A673 (cell line): Measurements from ENCODE around the gene FCMR. TPM values are rescaled to one million over a fixed set of nuclear protein-coding genes. Genes with fewer than 3 reads are reported as not detected.

Experiments
- BruUV-seq: library from RNA; stranded (reverse); fragments of 400-500 nt; replicated peaks from 2 replicates; lab custom pipeline; 2021; lab: Mats Ljungman, UMichigan
- CTCF ChIA-PET: fragments of 300-600 bp; sonication (Branson Sonifier 250); formaldehyde crosslinking; loops from one replicate; lab custom pipeline; 2022; ENCODE audit warnings: antibody characterized with exemption; lab: Charles Lee
- POLR2A ChIA-PET: fragments of 300-600 bp; sonication (Branson Sonifier 250); formaldehyde crosslinking; loops from one replicate; lab custom pipeline; 2022; ENCODE audit warnings: antibody characterized with exemption; ENCODE audit not compliant: low non-redundant PET; lab: Charles Lee
- DNase-seq: peaks from one replicate; pipeline ENCODE4 v3.0.0-alpha.2; 2015; ENCODE audit warnings: low spot score
- H3K27ac ChIP-seq: fragments of 200-600 bp; sonication (generic); 2 replicates; pipeline ENCODE4 v1.5.1; 2016; ENCODE audit warnings: mixed run types, low read depth, mild to moderate bottlenecking, mixed read lengths, antibody characterized with exemption, low read length; ENCODE audit not compliant: poor library complexity, severe bottlenecking
- H3K27me3 ChIP-seq: fragments of 200-600 bp; sonication (generic); replicated peaks from 2 replicates; pipeline ENCODE4 v1.6.1; 2017; ENCODE audit warnings: mixed run types, low read depth, mild to moderate bottlenecking, mixed read lengths, antibody characterized with exemption, low read length; ENCODE audit not compliant: insufficient read depth, poor library complexity
- H3K36me3 ChIP-seq: fragments of 200-600 bp; sonication (generic); 2 replicates; pipeline ENCODE4 v1.6.1; 2016; ENCODE audit warnings: mixed run types, mild to moderate bottlenecking, mixed read lengths, antibody characterized with exemption, low read length; ENCODE audit not compliant: insufficient read depth, poor library complexity, severe bottlenecking
- H3K4me1 ChIP-seq: fragments of 200-600 bp; sonication (generic); 2 replicates; pipeline ENCODE4 v1.6.1; 2017; ENCODE audit warnings: mixed run types, mild to moderate bottlenecking, mixed read lengths, antibody characterized with exemption, low read length; ENCODE audit not compliant: insufficient read depth, poor library complexity, severe bottlenecking
- H3K4me3 ChIP-seq: fragments of 200-600 bp; sonication (generic); 2 replicates; pipeline ENCODE4 v1.5.1; 2016; ENCODE audit warnings: low read depth, mixed run types, mild to moderate bottlenecking, mixed read lengths, low read length; ENCODE audit not compliant: poor library complexity, severe bottlenecking
- H3K9me3 ChIP-seq: fragments of 200-600 bp; sonication (generic); 2 replicates; pipeline ENCODE4 v1.6.1; 2016; ENCODE audit warnings: mixed run types, low read depth, mild to moderate bottlenecking, mixed read lengths, antibody characterized with exemption, low read length; ENCODE audit not compliant: poor library complexity, severe bottlenecking
- EZH2 ChIP-seq: fragments of 200-600 bp; sonication (generic); IDR thresholded peaks from 2 replicates; pipeline ENCODE4 v1.6.1; 2017; ENCODE audit warnings: borderline replicate concordance, low read depth, mild to moderate bottlenecking, mixed read lengths, antibody characterized with exemption, low read length; ENCODE audit not compliant: poor library complexity, severe bottlenecking
- intact Hi-C: fragments of 100-400 bp; cut with micrococcal nuclease; formaldehyde crosslinking; loops from one replicate; pipeline ENCODE4 v1.10.0; 2022; ENCODE audit not compliant: unreplicated experiment
- total RNA-seq: library from RNA; stranded (reverse); gene quantifications from 2 replicates; pipeline ENCODE4 v1.2.3, GENCODE V29; 2021
- TF ChIP-seq, protein P1 (sequence below): fragments of 300-800, 200-600 bp; sonication (generic); conservative IDR thresholded peaks from 2 replicates; pipeline ENCODE4 v1.5.1; 2017; ENCODE audit warnings: low read depth, mild to moderate bottlenecking, antibody characterized with exemption, low read length, moderate library complexity, mixed read lengths

Gene FCMR
- total RNA-seq, 1 experiment from 2014 or later = not detected

DNA sequence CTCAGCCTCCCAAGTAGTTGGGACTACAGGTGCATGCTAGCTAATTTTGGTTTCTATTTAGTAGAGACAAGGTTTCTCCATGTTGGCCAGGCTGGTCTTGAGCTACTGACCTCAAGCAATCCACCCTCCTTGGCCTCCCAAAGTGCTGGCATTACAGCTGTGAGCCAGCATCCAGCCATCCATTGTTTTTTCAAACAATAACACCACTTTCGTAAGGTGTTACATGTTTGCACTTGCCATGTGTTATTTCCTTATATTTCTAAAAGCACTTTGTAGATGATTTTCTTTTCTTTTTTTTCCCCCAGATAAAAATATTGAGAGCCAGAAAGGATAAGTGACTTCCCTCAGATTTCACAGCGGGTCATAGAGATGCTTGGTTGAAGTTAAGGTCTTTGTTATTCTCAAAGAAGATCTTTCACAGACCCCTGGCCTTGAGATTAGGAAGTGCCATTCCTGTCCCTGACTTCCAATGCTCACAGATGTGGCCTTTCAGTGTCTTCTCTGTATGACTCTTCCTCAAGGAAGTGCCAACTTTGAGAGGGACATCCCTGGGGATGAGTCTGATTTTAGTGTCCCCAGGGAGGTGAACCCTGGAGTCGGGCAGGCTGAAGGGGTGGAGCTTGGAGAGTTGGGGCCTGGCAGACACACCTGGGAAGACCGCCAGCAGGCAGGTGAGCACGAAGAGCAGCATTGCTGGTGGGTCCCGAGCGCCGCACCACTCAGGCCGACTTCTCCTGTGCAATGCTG is 18.3 kb upstream of the FCMR start:
- H3K4me1 ChIP-seq = no peaks in the 10 kb centered on the region
- H3K36me3 ChIP-seq = no peaks in the 10 kb centered on the region
- CTCF ChIA-PET = no interaction called here
- TF ChIP-seq, protein P1, sequence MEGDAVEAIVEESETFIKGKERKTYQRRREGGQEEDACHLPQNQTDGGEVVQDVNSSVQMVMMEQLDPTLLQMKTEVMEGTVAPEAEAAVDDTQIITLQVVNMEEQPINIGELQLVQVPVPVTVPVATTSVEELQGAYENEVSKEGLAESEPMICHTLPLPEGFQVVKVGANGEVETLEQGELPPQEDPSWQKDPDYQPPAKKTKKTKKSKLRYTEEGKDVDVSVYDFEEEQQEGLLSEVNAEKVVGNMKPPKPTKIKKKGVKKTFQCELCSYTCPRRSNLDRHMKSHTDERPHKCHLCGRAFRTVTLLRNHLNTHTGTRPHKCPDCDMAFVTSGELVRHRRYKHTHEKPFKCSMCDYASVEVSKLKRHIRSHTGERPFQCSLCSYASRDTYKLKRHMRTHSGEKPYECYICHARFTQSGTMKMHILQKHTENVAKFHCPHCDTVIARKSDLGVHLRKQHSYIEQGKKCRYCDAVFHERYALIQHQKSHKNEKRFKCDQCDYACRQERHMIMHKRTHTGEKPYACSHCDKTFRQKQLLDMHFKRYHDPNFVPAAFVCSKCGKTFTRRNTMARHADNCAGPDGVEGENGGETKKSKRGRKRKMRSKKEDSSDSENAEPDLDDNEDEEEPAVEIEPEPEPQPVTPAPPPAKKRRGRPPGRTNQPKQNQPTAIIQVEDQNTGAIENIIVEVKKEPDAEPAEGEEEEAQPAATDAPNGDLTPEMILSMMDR = no peak
- TF ChIP-seq EZH2 = no peak
- POLR2A ChIA-PET = no interaction called here
- no peak overlapping the region for H3K27ac ChIP-seq
- DNase-seq = no peak
- no TSS peak for BruUV-seq
- peaks cover 32% of the 10 kb centered on the region for H3K27me3 ChIP-seq
- no peaks in the 10 kb centered on the region for H3K9me3 ChIP-seq
- intact Hi-C loops = no loop called here
- no peak overlapping the region for H3K4me3 ChIP-seq

DNA sequence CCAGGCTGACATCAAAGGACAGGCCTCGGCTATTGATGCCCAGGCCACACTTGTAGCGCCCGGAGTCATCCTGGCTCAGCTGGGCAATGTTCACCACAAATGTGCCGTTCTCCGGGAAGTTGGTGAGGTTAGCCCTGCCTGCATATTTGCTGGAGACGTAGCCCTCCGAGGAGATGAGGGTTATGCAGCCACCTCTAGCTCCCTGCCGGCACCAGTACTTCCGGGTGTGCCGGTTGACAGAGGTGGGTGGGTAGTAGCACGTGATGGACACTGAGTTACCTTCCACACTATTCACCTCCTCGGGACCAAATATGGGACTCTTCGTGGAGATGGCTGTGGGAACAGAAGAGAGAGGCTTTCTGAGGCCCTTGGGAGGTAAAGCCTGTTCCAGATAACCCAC is 17.4 kb upstream of the FCMR start:
- CTCF ChIA-PET = no interaction called here
- no peak for DNase-seq
- no peaks in the 10 kb centered on the region for H3K9me3 ChIP-seq
- TF ChIP-seq, protein P1 = no peak
- no peak for TF ChIP-seq EZH2
- no peaks in the 10 kb centered on the region for H3K4me1 ChIP-seq
- H3K36me3 ChIP-seq = no peaks in the 10 kb centered on the region
- peaks cover 24% of the 10 kb centered on the region for H3K27me3 ChIP-seq
- no peak overlapping the region for H3K4me3 ChIP-seq
- no peak overlapping the region for H3K27ac ChIP-seq
- intact Hi-C loops = no loop called here
- POLR2A ChIA-PET = no interaction called here
- no TSS peak for BruUV-seq

DNA sequence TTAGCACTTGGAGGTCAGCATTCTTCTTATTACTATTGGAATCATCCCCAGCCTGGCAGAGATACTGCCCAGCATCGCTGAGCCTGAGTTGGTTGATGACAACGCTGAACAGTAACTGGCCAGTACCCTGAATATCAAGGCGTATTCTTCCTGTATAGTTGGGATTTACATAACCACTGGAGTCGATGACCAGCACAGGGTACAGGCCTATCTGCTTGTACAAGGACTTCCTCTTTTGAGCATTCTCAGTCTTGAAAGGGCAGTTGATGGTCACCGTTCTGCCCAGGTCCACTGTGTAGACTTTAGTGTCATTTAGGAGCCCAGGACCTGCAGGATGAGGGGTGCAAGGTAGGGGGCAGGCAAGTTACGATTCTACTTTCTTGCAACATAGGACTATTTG is 15.7 kb upstream of the FCMR start:
- no TSS peak for BruUV-seq
- Histone ChIP-seq H3K36me3 (no peaks in the 10 kb centered on the region), H3K27ac (no peak overlapping the region), H3K9me3 (no peaks in the 10 kb centered on the region), H3K27me3 (peaks cover 7% of the 10 kb centered on the region), H3K4me1 (no peaks in the 10 kb centered on the region), H3K4me3 (no peak overlapping the region)
- intact Hi-C loops = no loop called here
- DNase-seq = no peak
- TF ChIP-seq, protein P1 = no peak
- no peak for TF ChIP-seq EZH2
- POLR2A ChIA-PET = no interaction called here
- CTCF ChIA-PET = no interaction called here
